Measurements from ENCODE around the gene FGD4.

Gene FGD4

GRCh38 chr12:32423559-32423958 lies 24.2 kb downstream of the FGD4 start:
- CTCF ChIA-PET = no interaction called here
- TF ChIP-seq, protein P1, sequence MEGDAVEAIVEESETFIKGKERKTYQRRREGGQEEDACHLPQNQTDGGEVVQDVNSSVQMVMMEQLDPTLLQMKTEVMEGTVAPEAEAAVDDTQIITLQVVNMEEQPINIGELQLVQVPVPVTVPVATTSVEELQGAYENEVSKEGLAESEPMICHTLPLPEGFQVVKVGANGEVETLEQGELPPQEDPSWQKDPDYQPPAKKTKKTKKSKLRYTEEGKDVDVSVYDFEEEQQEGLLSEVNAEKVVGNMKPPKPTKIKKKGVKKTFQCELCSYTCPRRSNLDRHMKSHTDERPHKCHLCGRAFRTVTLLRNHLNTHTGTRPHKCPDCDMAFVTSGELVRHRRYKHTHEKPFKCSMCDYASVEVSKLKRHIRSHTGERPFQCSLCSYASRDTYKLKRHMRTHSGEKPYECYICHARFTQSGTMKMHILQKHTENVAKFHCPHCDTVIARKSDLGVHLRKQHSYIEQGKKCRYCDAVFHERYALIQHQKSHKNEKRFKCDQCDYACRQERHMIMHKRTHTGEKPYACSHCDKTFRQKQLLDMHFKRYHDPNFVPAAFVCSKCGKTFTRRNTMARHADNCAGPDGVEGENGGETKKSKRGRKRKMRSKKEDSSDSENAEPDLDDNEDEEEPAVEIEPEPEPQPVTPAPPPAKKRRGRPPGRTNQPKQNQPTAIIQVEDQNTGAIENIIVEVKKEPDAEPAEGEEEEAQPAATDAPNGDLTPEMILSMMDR (IDR thresholded peaks at IDR 0.05; ENCODE audit: insufficient read depth, low read length, missing control alignments) = no peak
- H3K4me3 ChIP-seq (ENCODE audit: low read depth, low read length) = no peak overlapping the region
- DNase-seq (ENCODE audit: low read depth, low spot score) = no peak
- POLR2A ChIA-PET = no interaction called here

DNA sequence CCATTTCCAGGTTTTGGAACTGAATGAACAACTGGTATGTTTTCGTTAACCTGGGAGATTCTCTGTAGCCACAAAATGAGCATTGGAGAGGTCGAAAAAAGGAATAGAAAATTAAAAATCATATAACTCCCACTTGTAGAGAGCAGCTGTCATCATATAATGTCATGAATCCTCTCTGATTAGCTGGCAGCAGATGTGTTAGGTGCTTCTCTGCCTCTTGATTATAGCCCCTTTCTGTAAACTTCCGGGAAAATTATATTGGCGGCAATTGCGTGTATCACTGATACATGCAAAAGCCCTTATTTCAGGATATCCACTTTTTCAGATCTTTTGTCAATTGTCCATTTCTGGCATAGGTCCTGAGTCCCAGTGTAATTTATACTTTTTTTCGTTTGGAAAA lies 31.7 kb downstream of the FGD4 start:
- H3K4me3 ChIP-seq (ENCODE audit: low read depth, low read length) = no peak overlapping the region
- DNase-seq (ENCODE audit: low read depth, low spot score) = no peak
- CTCF ChIA-PET = interaction anchor here (1.0 kb wide), 1 partner anchor 241 kb away, joined by 3 read pairs; no protein-coding TSS in a partner anchor
- TF ChIP-seq, protein P1 (IDR thresholded peaks at IDR 0.05; ENCODE audit: insufficient read depth, low read length, missing control alignments) = no peak
- POLR2A ChIA-PET = no interaction called here

GRCh38 chr12:32435921-32436705 lies 36.8 kb downstream of the FGD4 start:
- POLR2A ChIA-PET = no interaction called here
- TF ChIP-seq, protein P1 (IDR thresholded peaks at IDR 0.05; ENCODE audit: insufficient read depth, low read length, missing control alignments) = no peak
- CTCF ChIA-PET = interaction anchor here (1.5 kb wide), 1 partner anchor 70 kb away, joined by 3 read pairs; no protein-coding TSS in a partner anchor
- no peak for DNase-seq (ENCODE audit: low read depth, low spot score)
- H3K4me3 ChIP-seq (ENCODE audit: low read depth, low read length) = no peak overlapping the region

- H3K4me3 ChIP-seq (ENCODE audit: low read depth, low read length) = no peak overlapping the region
- ChIA-PET POLR2A (no interaction called here), CTCF (interaction anchor here (1.4 to 1.8 kb wide), 5 partner anchors 12 to 220 kb away, joined by 3 to 6 read pairs (median 4); no protein-coding TSS in a partner anchor)
Measured at GRCh38 chr12:32437095-32437515, 37.7 kb downstream of the FGD4 start.

GRCh38 chr12:32440120-32440865 lies 40.9 kb downstream of the FGD4 start:
- no peak overlapping the region for H3K4me3 ChIP-seq (ENCODE audit: low read depth, low read length)
- DNase-seq (ENCODE audit: low read depth, low spot score) = no peak
- ChIA-PET POLR2A (no interaction called here), CTCF (no interaction called here)
- TF ChIP-seq, protein P1 (IDR thresholded peaks at IDR 0.05; ENCODE audit: insufficient read depth, low read length, missing control alignments) = no peak

More at GRCh38 chr12:32437095-32437515, 37.7 kb downstream of the FGD4 start:
- DNase-seq (ENCODE audit: low read depth, low spot score) = peak; percentile 50
- TF ChIP-seq, protein P1 (IDR thresholded peaks at IDR 0.05; ENCODE audit: insufficient read depth, low read length, missing control alignments) = no peak

DNA sequence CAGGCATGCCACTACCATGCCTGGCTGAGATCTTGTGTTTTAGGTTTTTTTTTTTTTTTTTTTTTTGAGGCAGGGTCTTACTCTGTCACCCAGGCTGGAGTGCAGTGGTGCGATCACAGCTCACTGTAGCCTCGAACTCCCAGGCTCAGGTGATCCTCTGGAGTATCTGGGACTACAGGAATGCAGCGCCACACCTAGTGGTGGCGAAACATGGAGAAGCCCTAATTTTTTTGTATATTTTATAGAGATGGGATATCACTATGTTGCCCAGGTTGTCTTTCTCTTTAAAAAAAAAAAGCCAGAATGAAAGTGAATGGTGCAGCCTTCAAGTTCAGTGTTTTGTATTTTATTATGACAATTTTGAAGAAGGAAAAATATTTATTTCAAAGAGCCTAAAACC lies 44.1 kb downstream of the FGD4 start:
- DNase-seq (ENCODE audit: low read depth, low spot score) = no peak
- ChIA-PET POLR2A (no interaction called here), CTCF (interaction anchor here (1.5 kb wide), 1 partner anchor 12 kb away, joined by 4 read pairs; no protein-coding TSS in a partner anchor)
- no peak overlapping the region for H3K4me3 ChIP-seq (ENCODE audit: low read depth, low read length)
- TF ChIP-seq, protein P1 (IDR thresholded peaks at IDR 0.05; ENCODE audit: insufficient read depth, low read length, missing control alignments) = no peak
